Right lobe of liver (tissue), 6 donors: Measurements from ENCODE around the gene ZBTB48. TPM values are rescaled to one million over a fixed set of nuclear protein-coding genes. Genes with fewer than 3 reads are reported as not detected.

Experiments used
- ATAC-seq, 4 donors: fragments of 200-7000 bp; cut with Tn5 transposase; one replicate each; pipeline ENCODE4 v1.9.1; 2020; ENCODE audit warnings: mild to moderate bottlenecking in 4 of 4, moderate library complexity in 4 of 4
- DNase-seq, 3 donors: peaks; one replicate each; pipeline ENCODE4 v3.0.0-alpha.2; 2020
- H3K27ac ChIP-seq, 3 donors: fragments of 200-600 bp; one replicate each; pipeline ENCODE4 v1.8.0; 2022
- H3K27me3 ChIP-seq, 2 donors: fragments of 200-600 bp; one replicate each; pipeline ENCODE4 v1.8.0; 2022
- H3K36me3 ChIP-seq, 4 donors: fragments of 200-600 bp; sonication (generic) in 1 of 4; one replicate each; pipeline versions ENCODE4 v1.5.1 to v1.8.0; 2017 to 2022; ENCODE audit warnings: control low read depth in 1 of 4
- H3K4me1 ChIP-seq, 4 donors: fragments of 200-600 bp; sonication (generic) in 1 of 4; one replicate each; pipeline versions ENCODE4 v1.5.1 to v1.8.0; 2017 to 2022; ENCODE audit warnings: control low read depth in 1 of 4
- H3K4me3 ChIP-seq, 3 donors: fragments of 200-600 bp; one replicate each; pipeline ENCODE4 v1.8.0; 2022
- H3K9me3 ChIP-seq, 4 donors: fragments of 200-600 bp; sonication (generic) in 1 of 4; one replicate each; pipeline versions ENCODE4 v1.5.1 to v1.8.0; 2017 to 2022; ENCODE audit warnings: control low read depth in 1 of 4
- CTCF ChIP-seq, 4 donors: fragments of 200-600 bp in 3 of 4; fragments of 450-650 bp in 1 of 4; IDR thresholded peaks; one replicate each; pipeline versions ENCODE4 v1.5.1 to v1.8.0; 2016 to 2022; ENCODE audit warnings: antibody characterized with exemption in 4 of 4, mild to moderate bottlenecking in 2 of 4
- POLR2A ChIP-seq: fragments of 450-650 bp; IDR thresholded peaks from one replicate; pipeline ENCODE4 v1.6.1; 2017; ENCODE audit warnings: antibody characterized with exemption, mild to moderate bottlenecking
- WGBS: methylation state at CpG from one replicate; pipeline ENCODE4 v1.1.6; 2018; ENCODE audit warnings: low coverage, low lambda C conversion rate; ENCODE audit not compliant: insufficient coverage; ENCODE audit errors: missing lambda C conversion rate; 5-methylcytosine and 5-hydroxymethylcytosine counted together
- intact Hi-C, 2 donors: fragments of 100-400 bp; cut with DNase I; formaldehyde crosslinking; loops; one replicate each; pipeline versions ENCODE4 v1.11.2 to v1.14.1; 2022
- total RNA-seq, 6 experiments: library from RNA; depleted of rRNA in 2 of 6; stranded (reverse); fragments of >200 nt in 2 of 6; fragmentation: NEBNext Ultra II Directional in 3 of 6; extraction: Animal tissue kit (Norgen Biotek cat#: 25700) in 3 of 6; gene quantifications; one replicate each; pipeline versions ENCODE4 v1.1.0 to v1.2.4, GENCODE V29; 2016 to 2023
- donor health status: DM: no; HTN: yes; CAD: no.
- donor health status: DM: no; HTN: no; CAD: no.
- donor health status: DM: no; HTN: no; CAD: no.
- donor health status: DM: no; HTN: yes; CAD: no.
- donor health status: DM: no; HTN: yes; CAD: no.

The ZBTB48 gene
- total RNA-seq, 6 experiments from 2014 or later: 5.9 to 43.1 (median 19.5) TPM

- H3K36me3 ChIP-seq: peaks cover 0 to 65% (median 18%) of the 10 kb centered on the region in 4 donors
- no peak for DNase-seq
These were observed 34.3 kb upstream of the ZBTB48 start for GRCh38 chr1:6545276-6546112.

GRCh38 chr1:6546326-6546725 lies 33.5 kb upstream of the ZBTB48 start:
- 49% methylated on average over 5 of the region's 5 CpGs for WGBS
- H3K4me1 ChIP-seq: no peaks in the 10 kb centered on the region
- ATAC-seq: peak; percentile 51 to 71 (median 69)
- H3K27me3 ChIP-seq: no peaks in the 10 kb centered on the region
- intact Hi-C loops: no loop called here
- no peak overlapping the region for H3K4me3 ChIP-seq
- no peak overlapping the region for H3K27ac ChIP-seq
- no peak for DNase-seq
- TF ChIP-seq POLR2A (no peak), CTCF (IDR thresholded peaks at IDR 0.05) (no peak)
- H3K9me3 ChIP-seq: no peaks in the 10 kb centered on the region
- H3K36me3 ChIP-seq: peaks cover 0 to 68% (median 18%) of the 10 kb centered on the region in 4 donors

More at GRCh38 chr1:6545276-6546112, 34.3 kb upstream of the ZBTB48 start:
- Histone ChIP-seq H3K27ac (no peak overlapping the region), H3K4me3 (no peak overlapping the region), H3K4me1 (no peaks in the 10 kb centered on the region), H3K9me3 (no peaks in the 10 kb centered on the region), H3K27me3 (no peaks in the 10 kb centered on the region)
- intact Hi-C loops: no loop called here
- WGBS: 56% methylated on average over 8 of the region's 10 CpGs
- TF ChIP-seq POLR2A (no peak), CTCF (IDR thresholded peaks at IDR 0.05) (no peak)
- ATAC-seq: peak in 2 of 4 donors; percentile 43 to 51

- H3K9me3 ChIP-seq: no peaks in the 10 kb centered on the region
These were observed 32.5 kb upstream of the ZBTB48 start for GRCh38 chr1:6547301-6547700.

More at GRCh38 chr1:6547301-6547700, 32.5 kb upstream of the ZBTB48 start:
- ATAC-seq: peak in 1 of 4 donors; percentile 27
- TF ChIP-seq CTCF (IDR thresholded peaks at IDR 0.05): no peak
- no peak for TF ChIP-seq POLR2A
- no peak overlapping the region for H3K4me3 ChIP-seq
- H3K4me1 ChIP-seq: no peaks in the 10 kb centered on the region
- no peaks in the 10 kb centered on the region for H3K27me3 ChIP-seq
- intact Hi-C loops: no loop called here
- H3K27ac ChIP-seq: no peak overlapping the region
- H3K36me3 ChIP-seq: peaks cover 0 to 62% (median 18%) of the 10 kb centered on the region in 4 donors
- 57% methylated on average over 4 of the region's 4 CpGs for WGBS
- no peak for DNase-seq
